Fibroblast of pulmonary artery (primary cell): ENCODE results near the gene RASD2.

Experiments
- DNase-seq: peaks from one replicate; pipeline ENCODE4 v3.0.0-alpha.2; 2010; ENCODE audit warnings: low read depth
- H3K4me3 ChIP-seq: replicated peaks from 2 replicates; pipeline ENCODE4 v1.5.1; 2011; ENCODE audit warnings: low read depth, mild to moderate bottlenecking, control low read depth, low read length, moderate library complexity
- CTCF ChIP-seq: IDR thresholded peaks from 2 replicates; pipeline ENCODE4 v1.5.1; 2011; ENCODE audit warnings: mild to moderate bottlenecking, control low read depth, low read length, inconsistent platforms; ENCODE audit errors: missing control alignments

The RASD2 gene

GRCh38 chr22:35519306-35520000 lies 21.2 kb upstream of the RASD2 start:
- no peak for DNase-seq
- H3K4me3 ChIP-seq, result no peak overlapping the region
- TF ChIP-seq CTCF, result no peak

DNA sequence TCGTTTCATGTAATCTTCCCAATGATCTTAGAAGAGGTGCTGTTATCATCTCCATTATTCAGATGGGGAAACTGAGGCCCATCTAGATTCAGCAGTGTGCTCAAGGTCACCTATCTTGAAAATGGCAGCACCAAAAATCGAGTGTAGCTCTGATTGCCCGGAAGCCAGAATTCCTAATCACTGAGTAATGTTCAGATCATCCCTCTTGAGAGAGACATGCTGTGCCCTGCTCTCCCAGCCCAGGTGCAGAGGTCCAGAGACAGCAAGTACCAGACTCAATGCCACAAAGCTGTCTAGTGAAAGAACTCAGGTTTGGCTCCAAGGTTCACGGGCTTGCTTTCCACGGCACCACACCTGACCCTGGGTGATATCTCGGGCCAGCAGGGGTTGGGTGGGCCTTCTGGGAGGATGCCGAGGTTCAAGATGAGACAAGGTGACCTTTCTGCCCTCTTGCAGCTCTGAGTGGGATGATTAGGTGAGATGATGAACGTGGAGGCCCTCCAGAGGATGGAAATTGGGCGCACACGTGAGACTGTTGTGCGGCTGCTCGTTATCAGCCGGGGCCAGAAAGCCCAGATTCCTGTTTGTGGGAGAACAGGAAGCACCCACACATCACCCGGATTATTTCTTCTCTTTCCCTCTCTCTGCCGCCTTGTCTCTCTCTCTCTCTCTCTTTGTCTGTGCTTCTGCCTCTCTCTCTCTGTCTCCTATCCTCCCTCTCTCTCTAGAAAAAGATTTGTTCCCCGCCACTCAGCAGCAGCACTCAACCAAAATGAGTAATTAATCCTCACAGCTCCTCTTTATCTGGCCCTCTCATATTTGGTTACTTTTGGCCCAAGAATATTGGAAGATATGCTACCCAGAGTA lies 19.0 kb upstream of the RASD2 start:
- no peak for TF ChIP-seq CTCF
- no peak for DNase-seq
- H3K4me3 ChIP-seq, result no peak overlapping the region

DNA sequence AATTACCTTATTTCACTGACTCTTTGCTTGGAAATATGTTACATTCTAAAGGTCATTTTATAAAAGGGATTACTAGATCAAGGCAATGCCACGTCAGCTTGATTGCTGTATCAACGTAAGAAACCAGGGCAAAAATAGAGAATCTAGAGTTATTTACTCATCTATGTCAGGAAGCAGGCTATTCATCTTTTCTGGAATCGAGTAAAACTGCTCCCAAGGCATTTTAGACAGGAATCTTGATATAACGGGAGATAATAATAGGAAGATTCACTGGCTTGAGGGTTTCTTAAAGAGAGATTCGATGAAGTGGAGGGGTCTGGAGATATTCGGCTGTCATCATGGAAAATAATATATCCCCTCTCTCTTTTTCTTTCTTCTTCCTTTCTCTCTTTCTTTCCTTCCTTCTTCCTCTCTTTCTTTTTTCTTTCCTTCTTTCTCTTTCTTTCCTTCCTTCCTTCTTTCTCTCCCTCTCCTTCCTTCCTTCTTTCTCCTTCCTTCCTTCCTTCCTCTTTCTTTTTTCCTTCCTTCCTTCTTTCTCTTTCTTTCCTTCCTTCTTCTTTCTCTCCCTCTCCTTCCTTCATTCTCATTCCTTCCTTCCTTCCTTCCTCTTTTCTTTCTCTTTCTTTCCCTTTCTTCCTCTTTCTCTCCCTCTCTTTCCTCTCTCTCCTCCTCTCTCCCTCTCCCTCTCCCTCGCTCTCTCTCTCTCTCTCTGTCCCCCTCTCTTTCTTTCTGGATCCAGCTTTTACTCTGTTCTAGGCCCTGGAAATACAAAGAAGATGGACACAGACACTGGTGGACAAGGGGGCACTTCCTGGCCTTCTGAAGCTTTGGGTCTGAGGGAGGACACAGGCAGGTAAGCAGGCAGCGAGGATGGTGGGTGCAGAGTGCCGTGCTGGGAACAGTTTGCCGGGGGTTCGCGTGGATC lies 18.1 kb upstream of the RASD2 start:
- no peak overlapping the region for H3K4me3 ChIP-seq
- DNase-seq, result no peak
- TF ChIP-seq CTCF, result no peak

DNA sequence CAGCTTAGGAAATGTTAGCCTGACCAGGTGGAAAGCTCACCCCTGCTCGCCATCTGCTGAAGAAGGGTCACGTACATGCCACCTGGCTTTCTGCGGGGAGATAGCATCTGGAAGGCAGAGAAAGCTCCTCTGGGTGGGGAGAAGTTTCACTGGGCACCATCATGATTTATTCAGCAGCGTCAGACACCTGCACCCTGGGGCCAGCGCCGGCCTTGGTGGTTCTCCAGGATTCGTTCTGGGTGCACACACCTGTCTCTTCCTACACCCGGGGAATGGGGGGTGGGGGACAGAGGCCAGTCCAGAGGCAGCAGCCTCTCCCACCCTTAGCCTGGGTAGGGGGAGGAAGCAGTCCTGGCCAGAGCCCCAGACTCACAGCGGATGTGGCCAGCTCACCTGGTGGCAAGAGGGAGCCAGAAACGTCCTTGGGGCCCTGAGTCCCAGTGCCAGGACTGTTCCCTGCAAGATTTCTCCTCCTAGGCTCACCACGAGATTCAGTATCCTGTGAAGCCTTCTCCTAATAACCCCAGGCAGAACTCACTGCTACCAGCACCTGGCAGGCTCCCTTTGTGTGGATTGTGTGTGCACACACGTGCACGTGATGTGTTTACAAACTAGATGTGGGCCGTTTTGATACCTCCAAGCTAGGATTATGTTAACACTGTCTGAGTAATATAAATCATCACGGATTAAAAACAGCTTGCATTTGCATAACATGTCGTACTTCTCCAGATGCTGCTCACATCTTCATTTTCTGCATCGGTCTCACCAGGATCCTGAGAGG lies 17.3 kb upstream of the RASD2 start:
- no peak for TF ChIP-seq CTCF
- no peak overlapping the region for H3K4me3 ChIP-seq
- DNase-seq, result no peak

GRCh38 chr22:35524966-35525686 lies 15.5 kb upstream of the RASD2 start:
- no peak for TF ChIP-seq CTCF
- DNase-seq, result no peak
- no peak overlapping the region for H3K4me3 ChIP-seq
